OCI-LY3 (cell line): Measurements from ENCODE around the gene MTHFSD.

Experiments
- H2AFZ ChIP-seq: fragments of 200-600, 300-600 bp; shearing (Covaris generic); 2 replicates; pipeline ENCODE4 v1.6.0; 2014; ENCODE audit warnings: antibody characterized with exemption, low read depth, low read length
- H3K27ac ChIP-seq: fragments of 200-600, 300-600 bp; sonication (generic); 2 replicates; pipeline ENCODE4 v1.5.1; 2014; ENCODE audit warnings: mild to moderate bottlenecking, low read length, moderate library complexity, mixed read lengths
- H3K27me3 ChIP-seq: fragments of 200-600, 300-600 bp; sonication (generic); 2 replicates; pipeline ENCODE4 v1.6.1; 2014; ENCODE audit warnings: low read depth, low read length, mixed read lengths
- H3K36me3 ChIP-seq: fragments of 200-600, 300-600 bp; sonication (generic); replicated peaks from 2 replicates; pipeline ENCODE3; 2014; ENCODE audit warnings: low read depth, low read length, mixed read lengths
- H3K4me1 ChIP-seq: fragments of 300-600, 200-600 bp; sonication (generic); 2 replicates; pipeline ENCODE4 v1.6.1; 2014; ENCODE audit warnings: low read length, mixed read lengths
- H3K4me2 ChIP-seq: fragments of 200-600, 300-600 bp; sonication (generic); 2 replicates; pipeline ENCODE4 v1.6.1; 2014; ENCODE audit warnings: low read length, mixed read lengths
- H3K4me3 ChIP-seq: fragments of 300-600, 200-600 bp; sonication (generic); 2 replicates; pipeline ENCODE4 v1.5.1; 2014; ENCODE audit warnings: antibody characterized with exemption, mild to moderate bottlenecking, low read length, moderate library complexity
- H3K79me2 ChIP-seq: fragments of 300-600, 200-600 bp; shearing (Covaris generic); 2 replicates; pipeline ENCODE4 v1.6.1; 2014; ENCODE audit warnings: mild to moderate bottlenecking, low read length, mixed read lengths
- H3K9ac ChIP-seq: fragments of 300-600, 200-600 bp; shearing (Covaris generic); 2 replicates; pipeline ENCODE4 v1.6.0; 2014; ENCODE audit warnings: mild to moderate bottlenecking, low read length, moderate library complexity
- H3K9me3 ChIP-seq: fragments of 200-600, 300-600 bp; shearing (Covaris generic); 2 replicates; pipeline ENCODE4 v1.6.1; 2014; ENCODE audit warnings: low read length, mixed read lengths; ENCODE audit not compliant: insufficient read depth
- H4K20me1 ChIP-seq: fragments of 200-600, 300-600 bp; sonication (generic); 2 replicates; pipeline ENCODE4 v1.6.1; 2016; ENCODE audit warnings: low read length, mixed read lengths; ENCODE audit not compliant: insufficient read depth
- EZH2phosphoT487 ChIP-seq: fragments of 200-600 bp; shearing (Covaris generic); IDR thresholded peaks from 2 replicates; pipeline ENCODE4 v1.6.1; 2018; ENCODE audit warnings: antibody characterized with exemption, mixed run types, low read depth
- TF ChIP-seq, protein P1 (sequence below): fragments of 200-600, 300-600 bp; sonication (generic); IDR thresholded peaks from 2 replicates; pipeline ENCODE4 v1.5.1; 2014; ENCODE audit warnings: antibody characterized with exemption, low read length, low read depth

MTHFSD gene

GRCh38 chr16:86566966-86567700 is 12.1 kb upstream of the MTHFSD start:
- no peaks in the 10 kb centered on the region for H3K36me3 ChIP-seq
- TF ChIP-seq, protein P1, sequence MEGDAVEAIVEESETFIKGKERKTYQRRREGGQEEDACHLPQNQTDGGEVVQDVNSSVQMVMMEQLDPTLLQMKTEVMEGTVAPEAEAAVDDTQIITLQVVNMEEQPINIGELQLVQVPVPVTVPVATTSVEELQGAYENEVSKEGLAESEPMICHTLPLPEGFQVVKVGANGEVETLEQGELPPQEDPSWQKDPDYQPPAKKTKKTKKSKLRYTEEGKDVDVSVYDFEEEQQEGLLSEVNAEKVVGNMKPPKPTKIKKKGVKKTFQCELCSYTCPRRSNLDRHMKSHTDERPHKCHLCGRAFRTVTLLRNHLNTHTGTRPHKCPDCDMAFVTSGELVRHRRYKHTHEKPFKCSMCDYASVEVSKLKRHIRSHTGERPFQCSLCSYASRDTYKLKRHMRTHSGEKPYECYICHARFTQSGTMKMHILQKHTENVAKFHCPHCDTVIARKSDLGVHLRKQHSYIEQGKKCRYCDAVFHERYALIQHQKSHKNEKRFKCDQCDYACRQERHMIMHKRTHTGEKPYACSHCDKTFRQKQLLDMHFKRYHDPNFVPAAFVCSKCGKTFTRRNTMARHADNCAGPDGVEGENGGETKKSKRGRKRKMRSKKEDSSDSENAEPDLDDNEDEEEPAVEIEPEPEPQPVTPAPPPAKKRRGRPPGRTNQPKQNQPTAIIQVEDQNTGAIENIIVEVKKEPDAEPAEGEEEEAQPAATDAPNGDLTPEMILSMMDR, result no peak
- no peak for TF ChIP-seq EZH2phosphoT487
- no peaks in the 10 kb centered on the region for H3K9me3 ChIP-seq
- H3K4me2 ChIP-seq, result no peak overlapping the region
- no peaks in the 10 kb centered on the region for H4K20me1 ChIP-seq
- H3K9ac ChIP-seq, result no peak overlapping the region
- peaks cover 11% of the 10 kb centered on the region; the same call in 1 of the 2 replicates for H3K4me1 ChIP-seq
- H3K27ac ChIP-seq, result no peak overlapping the region
- H3K79me2 ChIP-seq, result no peaks in the 10 kb centered on the region
- H3K4me3 ChIP-seq, result no peak overlapping the region
- H2AFZ ChIP-seq, result no peak overlapping the region
- H3K27me3 ChIP-seq, result no peaks in the 10 kb centered on the region

GRCh38 chr16:86566601-86566965 is 11.5 kb upstream of the MTHFSD start, which contains the start of gene FOXC2:
FOXC2 (plus strand) TSS chr16:86566829; CDS start chr16:86567336, 507 bp downstream.
- Histone ChIP-seq H3K27me3 (no peaks in the 10 kb centered on the region), H3K9me3 (no peaks in the 10 kb centered on the region), H4K20me1 (no peaks in the 10 kb centered on the region), H3K4me2 (no peak within 1 kb of the TSS), H3K4me3 (no peak within 1 kb of the TSS), H3K9ac (no peak within 1 kb of the TSS), H3K27ac (no peak within 1 kb of the TSS), H3K36me3 (no peaks in the 10 kb centered on the region), H2AFZ (no peak within 1 kb of the TSS), H3K79me2 (no peaks in the 10 kb centered on the region), H3K4me1 (peaks cover 11% of the 10 kb centered on the region; the same call in 1 of the 2 replicates)
- TF ChIP-seq EZH2phosphoT487, result no peak
- TF ChIP-seq, protein P1, result no peak

GRCh38 chr16:86565644-86566511 is 10.8 kb upstream of the MTHFSD start:
- Histone ChIP-seq H3K27ac (no peak overlapping the region), H3K36me3 (no peaks in the 10 kb centered on the region), H3K9me3 (no peaks in the 10 kb centered on the region), H3K4me3 (no peak overlapping the region), H3K79me2 (no peaks in the 10 kb centered on the region), H2AFZ (no peak overlapping the region), H3K4me2 (no peak overlapping the region), H3K9ac (no peak overlapping the region), H3K4me1 (peaks cover 11% of the 10 kb centered on the region; the same call in 1 of the 2 replicates), H4K20me1 (no peaks in the 10 kb centered on the region), H3K27me3 (no peaks in the 10 kb centered on the region)
- TF ChIP-seq EZH2phosphoT487, result no peak
- TF ChIP-seq, protein P1, result no peak

GRCh38 chr16:86565181-86565631 is 10.2 kb upstream of the MTHFSD start:
- Histone ChIP-seq H3K4me2 (no peak overlapping the region), H3K27me3 (no peaks in the 10 kb centered on the region), H3K4me3 (no peak overlapping the region), H3K36me3 (no peaks in the 10 kb centered on the region), H4K20me1 (no peaks in the 10 kb centered on the region), H3K9ac (no peak overlapping the region), H3K27ac (no peak overlapping the region), H3K4me1 (peaks cover 11% of the 10 kb centered on the region; the same call in 1 of the 2 replicates), H3K79me2 (no peaks in the 10 kb centered on the region), H3K9me3 (no peaks in the 10 kb centered on the region), H2AFZ (no peak overlapping the region)
- TF ChIP-seq EZH2phosphoT487, result no peak
- TF ChIP-seq, protein P1, result no peak
